ENCODE data around the gene ABCA1. TPM values are rescaled to one million over a fixed set of nuclear protein-coding genes. Genes with fewer than 3 reads are reported as not detected.

ABCA1 gene
- total and polyA plus RNA-seq, 2 of the 4 experiments (the other 2 are of a cell fraction), result 5.8 to 52.2 TPM

DNA sequence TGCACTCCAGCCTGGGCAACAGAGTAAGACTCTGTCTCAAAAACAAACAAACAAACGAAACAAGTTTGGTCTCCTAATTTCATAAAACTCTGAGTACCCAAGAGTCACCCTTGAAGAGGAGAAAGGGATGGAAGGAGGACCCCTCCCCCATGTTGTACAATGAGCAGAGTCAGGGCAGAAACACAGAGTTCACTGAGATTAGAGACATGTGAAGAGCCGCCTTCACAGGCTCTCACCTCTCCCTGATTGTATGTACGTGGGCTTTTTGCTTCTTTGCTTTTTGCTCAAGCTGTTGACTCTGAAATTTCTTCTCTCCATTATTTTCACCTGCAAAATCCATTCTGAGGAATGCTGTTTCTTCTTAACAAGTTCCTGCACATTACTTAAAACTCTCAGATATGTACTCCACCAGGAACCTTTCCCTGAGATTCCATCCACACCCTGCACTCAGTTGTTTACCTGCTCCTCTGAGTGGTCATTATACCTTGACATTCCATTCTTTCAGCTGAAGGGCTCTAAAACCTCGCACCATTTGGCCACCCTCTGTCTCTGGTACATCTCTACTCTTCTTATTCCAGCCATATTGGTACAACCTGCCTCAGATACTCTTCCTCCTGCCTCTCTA lies 44.4 kb upstream of the ABCA1 start:
- Histone ChIP-seq H3K27ac (ENCODE audit: insufficient read depth, low read length) (no peak overlapping the region), H3K36me3 (ENCODE audit: control insufficient read depth, insufficient read depth, low read length) (no peaks in the 10 kb centered on the region), H4K8ac (ENCODE audit: low read depth in 2 of 2, low read length in 2 of 2) (no peak overlapping the region), H2AK5ac (ENCODE audit: low read depth, low read length) (no peak overlapping the region), H3K9ac (ENCODE audit: low read depth, low read length) (no peak overlapping the region), H3K9me1 (ENCODE audit: insufficient read depth, low read length) (peaks cover 5% of the 10 kb centered on the region; the same call in 1 of the 2 replicates), H2BK15ac (ENCODE audit: low read depth, low read length) (no peak overlapping the region), H4K91ac (ENCODE audit: insufficient read depth, low read depth, low read length) (no peak overlapping the region), H3K4ac (ENCODE audit: low read depth, low read length) (no peak overlapping the region), H3K4me3 (ENCODE audit: insufficient read depth, low read depth, low read length) (no peak overlapping the region), H3K27me3 (ENCODE audit: control insufficient read depth, insufficient read depth, low read length) (no peaks in the 10 kb centered on the region), H4K20me1 (ENCODE audit: insufficient read depth, low read length) (no peaks in the 10 kb centered on the region), H3K79me1 (ENCODE audit: low read depth in 1 of 2, low read length in 2 of 2) (no peaks in the 10 kb centered on the region), H3K14ac (replicated peaks; ENCODE audit: low read depth, low read length) (no peak overlapping the region), H3K56ac (ENCODE audit: extremely low read depth, insufficient read depth, low read length) (no peak overlapping the region), H3K4me2 (ENCODE audit: low read depth, low read length) (no peak overlapping the region), H4K5ac (ENCODE audit: low read depth, low read length) (no peak overlapping the region), H2BK20ac (ENCODE audit: low read depth, low read length) (no peak overlapping the region), H3K18ac (ENCODE audit: low read depth, low read length) (no peak overlapping the region), H3K23ac (ENCODE audit: low read depth, low read length) (no peak overlapping the region), H3K9me3 (ENCODE audit: control insufficient read depth, insufficient read depth, low read length) (no peaks in the 10 kb centered on the region), H2BK5ac (ENCODE audit: low read depth, low read length, poor library complexity, severe bottlenecking) (no peak overlapping the region), H3K4me1 (ENCODE audit: control insufficient read depth, insufficient read depth, low read length) (peaks cover 13% of the 10 kb centered on the region), H2AFZ (replicated peaks; ENCODE audit: low read length, poor library complexity) (no peak overlapping the region), H2AK9ac (replicated peaks; ENCODE audit: low read depth, low read length, poor library complexity) (no peak overlapping the region), H2BK120ac (ENCODE audit: low read depth, low read length) (no peak overlapping the region)
- TF ChIP-seq RFX5 (IDR thresholded peaks at IDR 0.05; ENCODE audit: low read depth, low read length), result no peak
- no peak for TF ChIP-seq MXI1 (IDR thresholded peaks at IDR 0.05; ENCODE audit: borderline replicate concordance, low read depth, low read length)
- TF ChIP-seq POLR2A (IDR thresholded peaks at IDR 0.05; ENCODE audit: low read depth, low read length), result no peak
- TF ChIP-seq CHD1 (IDR thresholded peaks at IDR 0.05; ENCODE audit: low read depth, low read length), result no peak
- TF ChIP-seq MAZ (IDR thresholded peaks at IDR 0.05; ENCODE audit: borderline replicate concordance, low read depth, low read length), result no peak
- no peak for TF ChIP-seq BHLHE40 (IDR thresholded peaks at IDR 0.05; ENCODE audit: low read depth, low read length)
- TF ChIP-seq, protein P1, sequence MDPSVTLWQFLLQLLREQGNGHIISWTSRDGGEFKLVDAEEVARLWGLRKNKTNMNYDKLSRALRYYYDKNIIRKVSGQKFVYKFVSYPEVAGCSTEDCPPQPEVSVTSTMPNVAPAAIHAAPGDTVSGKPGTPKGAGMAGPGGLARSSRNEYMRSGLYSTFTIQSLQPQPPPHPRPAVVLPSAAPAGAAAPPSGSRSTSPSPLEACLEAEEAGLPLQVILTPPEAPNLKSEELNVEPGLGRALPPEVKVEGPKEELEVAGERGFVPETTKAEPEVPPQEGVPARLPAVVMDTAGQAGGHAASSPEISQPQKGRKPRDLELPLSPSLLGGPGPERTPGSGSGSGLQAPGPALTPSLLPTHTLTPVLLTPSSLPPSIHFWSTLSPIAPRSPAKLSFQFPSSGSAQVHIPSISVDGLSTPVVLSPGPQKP (IDR thresholded peaks at IDR 0.05; ENCODE audit: borderline replicate concordance, low read depth, low read length), result no peak
- TF ChIP-seq RCOR1 (IDR thresholded peaks at IDR 0.05; ENCODE audit: insufficient replicate concordance, low read length), result no peak
- TF ChIP-seq, protein P2, sequence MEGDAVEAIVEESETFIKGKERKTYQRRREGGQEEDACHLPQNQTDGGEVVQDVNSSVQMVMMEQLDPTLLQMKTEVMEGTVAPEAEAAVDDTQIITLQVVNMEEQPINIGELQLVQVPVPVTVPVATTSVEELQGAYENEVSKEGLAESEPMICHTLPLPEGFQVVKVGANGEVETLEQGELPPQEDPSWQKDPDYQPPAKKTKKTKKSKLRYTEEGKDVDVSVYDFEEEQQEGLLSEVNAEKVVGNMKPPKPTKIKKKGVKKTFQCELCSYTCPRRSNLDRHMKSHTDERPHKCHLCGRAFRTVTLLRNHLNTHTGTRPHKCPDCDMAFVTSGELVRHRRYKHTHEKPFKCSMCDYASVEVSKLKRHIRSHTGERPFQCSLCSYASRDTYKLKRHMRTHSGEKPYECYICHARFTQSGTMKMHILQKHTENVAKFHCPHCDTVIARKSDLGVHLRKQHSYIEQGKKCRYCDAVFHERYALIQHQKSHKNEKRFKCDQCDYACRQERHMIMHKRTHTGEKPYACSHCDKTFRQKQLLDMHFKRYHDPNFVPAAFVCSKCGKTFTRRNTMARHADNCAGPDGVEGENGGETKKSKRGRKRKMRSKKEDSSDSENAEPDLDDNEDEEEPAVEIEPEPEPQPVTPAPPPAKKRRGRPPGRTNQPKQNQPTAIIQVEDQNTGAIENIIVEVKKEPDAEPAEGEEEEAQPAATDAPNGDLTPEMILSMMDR (conservative IDR thresholded peaks at IDR 0.05; ENCODE audit: low read depth, low read length), result no peak
- no peak for TF ChIP-seq FOS (IDR thresholded peaks at IDR 0.05; ENCODE audit: low read depth, low read length)
- no peak for TF ChIP-seq SMC3 (IDR thresholded peaks at IDR 0.05; ENCODE audit: low read depth, low read length)
- no peak for TF ChIP-seq NFE2L2 (IDR thresholded peaks at IDR 0.05; ENCODE audit: low read depth, low read length)
- intact Hi-C loops (cut with micrococcal nuclease) (no loop called here), dilution Hi-C loops (cut with HindIII; ENCODE audit: low sequenced_read_pairs, unreplicated experiment) (no loop called here), in situ Hi-C loops (cut with MboI; ENCODE audit: low sequenced_read_pairs) (no loop called here)
- ATAC-seq (ENCODE audit: low read depth), result no peak
- CTCF ChIA-PET, result interaction anchor here (1.5 kb wide), 1 partner anchor 46 kb away, joined by 3 read pairs; no protein-coding TSS in a partner anchor
- no peak for DNase-seq
- 86% methylated on average over 3 of the region's 4 CpGs; no CpG with 5 or more reads in 1 of the 2 experiments for WGBS, 2 experiments (ENCODE audit: extremely low coverage in 2 of 2, insufficient read length in 1 of 2)
- BruUV-seq (replicated peaks), result no TSS peak
- POLR2A ChIA-PET (ENCODE audit: unreplicated experiment), result no interaction called here
